Measurements from ENCODE around the gene SEC14L5. TPM values are rescaled to one million over a fixed set of nuclear protein-coding genes. Genes with fewer than 3 reads are reported as not detected.

SEC14L5 gene
- polyA plus RNA-seq, 1 donor = 0.12 TPM

DNA sequence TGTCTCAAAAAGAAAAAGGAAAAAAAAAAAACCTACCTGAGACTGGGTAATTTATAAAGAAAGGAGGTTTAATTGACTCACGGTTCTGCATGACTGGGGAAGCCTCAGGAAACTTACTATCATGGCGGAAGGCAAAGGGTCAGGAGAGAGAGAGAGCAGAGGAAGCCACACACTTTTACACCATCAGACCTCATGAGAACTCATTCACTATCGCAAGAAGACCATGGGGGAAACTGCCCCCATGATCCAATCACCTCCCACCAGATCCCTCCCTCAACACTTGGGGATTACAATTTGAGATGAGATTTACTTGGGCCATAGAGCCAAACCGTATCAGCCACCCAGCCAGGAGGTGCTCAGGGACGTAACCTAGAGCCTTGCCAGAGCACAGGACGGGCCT lies 54.8 kb downstream of the SEC14L5 start:
- DNase-seq = no peak

DNA sequence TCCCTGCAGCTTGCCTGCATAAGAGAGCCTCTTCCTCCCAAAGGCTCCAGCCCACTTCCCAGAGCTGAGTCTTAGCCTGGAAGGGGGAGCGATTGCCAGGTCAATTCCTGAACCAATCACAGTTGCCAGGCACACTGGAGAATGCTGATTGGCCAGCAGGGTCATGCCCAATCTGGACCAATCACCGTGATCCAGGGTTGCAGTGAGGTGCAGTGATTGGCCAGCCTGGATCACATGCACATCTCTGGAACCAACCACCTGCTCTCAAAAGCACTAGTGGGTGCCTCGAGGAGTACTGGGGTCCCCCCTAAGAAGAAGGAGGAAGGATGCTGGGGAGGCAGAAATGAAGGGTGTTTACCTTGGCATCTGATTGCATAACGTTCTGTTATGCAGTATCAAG lies 57.2 kb downstream of the SEC14L5 start:
- DNase-seq = no peak

DNA sequence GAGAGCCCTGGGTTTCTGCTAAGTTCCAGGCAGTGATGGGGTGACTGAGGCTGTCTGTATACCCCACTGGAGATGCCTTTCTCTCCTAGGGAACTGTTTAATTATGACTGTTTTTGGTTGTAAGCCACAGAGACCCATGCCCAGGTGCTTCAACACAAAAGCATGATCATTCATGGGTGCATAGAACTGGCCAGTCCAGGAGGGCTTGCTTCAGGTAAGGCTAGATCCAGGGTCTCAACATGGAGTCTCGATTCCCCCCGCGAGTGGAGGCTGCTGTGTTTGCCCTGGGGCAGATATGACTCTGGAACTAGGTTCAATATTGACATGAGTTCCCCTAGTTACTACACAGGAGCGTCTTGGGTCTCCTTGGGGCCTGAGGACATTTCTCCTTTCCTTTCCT lies 57.8 kb downstream of the SEC14L5 start:
- no peak for DNase-seq

DNA sequence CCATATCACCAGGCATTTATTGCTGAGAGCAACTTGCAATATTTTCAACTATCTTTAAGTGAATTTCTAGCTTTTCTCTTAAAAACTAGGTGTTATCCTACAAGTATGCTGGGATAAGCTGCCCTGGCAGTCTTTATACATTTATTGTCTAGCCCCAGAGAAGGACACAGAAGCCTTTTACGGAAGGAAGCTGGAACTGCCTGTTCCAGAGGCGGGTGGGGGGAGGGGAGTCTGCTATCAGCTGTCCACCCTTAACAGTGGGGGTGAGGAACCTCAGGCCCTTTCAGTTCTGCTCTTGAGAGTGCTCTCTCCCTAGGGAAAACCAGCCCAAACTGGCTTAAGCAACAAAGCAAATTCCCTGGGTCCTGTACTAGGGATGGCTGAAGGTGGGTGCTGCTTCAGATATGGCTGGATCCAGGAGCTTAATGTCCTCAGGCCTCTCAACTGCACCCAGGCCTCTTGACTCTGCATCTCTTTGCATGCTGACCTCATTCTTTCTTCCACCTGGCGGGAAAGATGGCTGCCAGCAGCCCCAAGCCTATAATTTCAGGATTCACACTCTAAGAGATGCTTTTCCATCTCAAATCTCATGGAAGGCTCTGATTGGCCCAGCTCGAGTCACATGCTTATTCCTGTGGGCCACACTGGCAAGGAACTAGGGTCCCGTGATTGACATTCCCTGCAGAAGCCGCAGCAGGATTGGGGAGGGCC lies 59.0 kb downstream of the SEC14L5 start:
- no peak for DNase-seq

DNA sequence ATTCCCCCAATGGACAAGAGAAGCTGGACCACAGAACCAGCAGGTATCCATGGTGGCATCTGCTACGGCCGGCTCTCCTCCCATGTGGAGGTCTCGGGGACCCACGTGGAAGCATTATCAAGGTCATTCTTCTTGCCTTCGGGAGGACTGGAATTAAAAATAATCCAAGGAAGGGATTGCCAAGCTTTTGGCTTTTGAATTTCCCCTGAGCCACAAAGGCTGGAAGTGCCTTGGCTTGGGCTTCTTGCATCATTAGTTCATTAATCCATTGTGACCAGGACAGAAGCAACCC lies 59.5 kb downstream of the SEC14L5 start:
- DNase-seq = no peak

DNA sequence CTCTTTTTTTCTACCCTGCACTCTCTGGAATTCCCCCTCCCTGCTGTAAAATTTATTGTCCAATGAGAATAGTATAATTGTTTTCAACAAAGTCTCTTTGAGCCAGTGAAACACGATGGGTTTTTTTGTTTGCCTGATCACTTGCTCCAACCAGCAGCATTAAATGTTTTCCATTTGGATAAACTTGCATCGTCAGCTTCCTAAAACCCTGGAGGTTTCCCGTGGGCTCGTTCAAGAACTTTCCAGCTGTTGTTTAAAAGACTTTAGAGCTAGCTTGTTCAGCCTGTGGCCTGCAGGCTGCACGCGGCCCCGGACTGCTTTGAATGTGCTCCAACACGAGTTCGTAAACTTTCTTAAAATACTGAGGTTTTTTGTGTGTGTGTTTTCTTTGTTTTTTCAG lies 60.7 kb downstream of the SEC14L5 start:
- peak; percentile 22 for DNase-seq

DNA sequence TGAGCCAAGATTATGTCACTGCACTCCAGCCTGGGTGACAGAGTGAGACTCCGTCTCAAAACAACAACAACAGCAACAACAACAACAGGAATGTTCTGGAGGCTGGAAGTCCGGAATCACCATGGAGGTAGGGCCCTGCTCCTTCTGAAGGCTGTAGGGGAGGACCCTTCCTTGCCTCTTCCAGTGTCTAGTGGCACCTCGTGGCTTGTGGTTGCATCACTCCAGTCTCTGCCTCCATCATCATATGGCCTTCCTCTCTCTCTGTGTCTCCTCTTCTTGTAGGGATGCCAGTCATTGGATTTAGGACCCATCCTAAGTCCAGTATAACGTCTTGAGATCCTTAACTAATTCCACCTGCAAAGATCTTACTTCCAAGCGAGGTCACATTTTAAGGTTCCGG lies 61.6 kb downstream of the SEC14L5 start:
- DNase-seq = no peak

DNA sequence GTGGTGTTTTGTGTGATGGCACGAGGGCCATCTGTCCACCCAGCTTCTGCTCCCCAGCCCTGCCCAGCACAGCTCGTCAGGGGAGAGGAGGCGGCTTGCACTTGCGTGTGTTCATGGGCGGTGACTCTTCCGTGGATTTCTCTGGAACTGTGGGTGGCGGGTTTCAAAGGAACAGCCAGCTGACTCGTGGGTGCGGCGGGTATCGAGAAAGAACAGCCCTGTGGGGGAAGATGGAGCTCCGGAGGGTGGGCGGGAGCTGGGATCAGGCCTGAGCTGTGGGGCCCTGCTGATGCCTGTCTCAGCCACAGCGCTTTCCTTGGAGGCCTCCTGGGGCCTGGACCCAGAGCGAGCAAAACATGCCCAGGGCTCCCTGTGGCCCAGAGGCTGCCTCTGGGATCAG lies 62.4 kb downstream of the SEC14L5 start:
- DNase-seq = no peak

DNA sequence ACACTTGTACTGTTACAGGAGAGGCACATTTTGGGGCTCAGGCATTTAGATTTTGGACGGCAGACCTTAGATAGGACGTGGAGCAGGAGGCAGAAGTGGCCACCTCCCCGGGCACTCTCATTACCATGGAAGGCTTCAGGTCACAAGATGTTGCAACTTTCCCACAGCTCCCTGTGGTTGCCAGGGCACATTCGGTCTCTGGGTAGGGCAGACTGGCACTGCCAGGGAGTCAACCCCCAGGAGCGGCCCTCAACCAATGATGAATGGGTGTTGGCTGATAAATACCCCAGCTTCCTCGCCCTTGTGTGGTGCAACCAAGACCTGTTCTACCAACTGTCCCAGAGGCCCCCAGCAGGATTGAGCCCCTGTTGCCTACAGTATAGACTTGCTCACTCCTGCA lies 64.4 kb downstream of the SEC14L5 start:
- DNase-seq = no peak

DNA sequence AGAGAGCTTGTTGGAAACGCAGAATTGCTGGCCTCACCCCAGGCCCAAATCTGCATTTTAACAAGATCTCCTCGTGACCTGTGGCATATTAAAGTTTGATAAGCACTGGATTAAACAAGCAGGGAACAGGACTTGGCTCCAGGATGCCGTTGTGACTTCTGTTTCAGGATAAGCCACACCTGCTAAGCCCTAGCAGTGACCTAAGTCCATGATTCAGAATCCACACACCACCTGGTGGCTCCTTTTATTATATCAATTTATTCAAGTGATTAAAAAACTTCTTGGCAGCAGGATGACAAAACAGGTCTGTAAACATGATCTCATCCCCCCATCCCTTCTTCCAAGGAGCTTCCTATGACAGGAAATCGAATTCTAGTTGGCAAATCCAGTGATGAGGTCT lies 66.5 kb downstream of the SEC14L5 start:
- DNase-seq = no peak

DNA sequence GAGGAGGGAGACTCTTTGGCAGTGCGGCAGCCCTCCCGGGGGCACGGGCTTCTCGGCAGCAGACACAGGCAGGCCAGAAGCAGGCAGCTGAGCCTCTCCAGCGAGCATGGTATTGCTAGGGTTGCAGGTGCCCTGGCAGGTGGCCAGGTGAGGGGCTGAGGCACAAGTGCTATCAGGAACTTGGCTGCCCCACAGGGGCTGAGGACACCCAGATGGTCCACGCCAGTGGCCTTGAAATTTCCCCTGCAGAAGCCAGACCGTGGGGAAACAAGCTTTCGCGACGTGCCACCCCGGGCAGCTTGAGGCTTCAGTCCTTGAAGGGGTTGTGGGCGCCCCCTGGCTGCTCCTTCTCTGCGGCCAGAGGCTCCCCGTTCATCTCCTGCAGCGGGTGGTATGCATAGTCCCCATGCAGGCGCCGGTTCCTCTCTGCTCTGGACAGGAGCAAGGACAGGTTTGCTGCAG lies 67.1 kb downstream of the SEC14L5 start:
- no peak for DNase-seq

DNA sequence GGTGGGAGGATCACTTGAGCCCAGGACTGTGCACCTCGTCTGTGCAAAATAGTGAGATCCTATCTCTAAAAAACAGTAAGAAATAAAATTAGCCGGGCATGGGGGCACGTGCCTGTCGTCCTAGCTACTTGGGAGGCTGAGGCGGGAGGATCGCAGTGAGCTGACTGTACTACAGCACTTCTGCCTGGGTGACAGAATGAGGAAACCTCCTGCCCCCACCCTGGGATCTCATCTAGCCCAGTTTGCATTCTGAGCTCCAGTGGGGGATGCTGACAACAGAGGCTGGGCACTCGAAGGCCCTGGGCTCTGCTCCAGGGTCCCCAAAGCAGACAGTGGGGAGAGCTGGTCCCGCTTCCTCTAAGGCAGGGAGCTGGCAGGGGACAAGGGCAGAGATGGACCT lies 68.5 kb downstream of the SEC14L5 start:
- DNase-seq = no peak

DNA sequence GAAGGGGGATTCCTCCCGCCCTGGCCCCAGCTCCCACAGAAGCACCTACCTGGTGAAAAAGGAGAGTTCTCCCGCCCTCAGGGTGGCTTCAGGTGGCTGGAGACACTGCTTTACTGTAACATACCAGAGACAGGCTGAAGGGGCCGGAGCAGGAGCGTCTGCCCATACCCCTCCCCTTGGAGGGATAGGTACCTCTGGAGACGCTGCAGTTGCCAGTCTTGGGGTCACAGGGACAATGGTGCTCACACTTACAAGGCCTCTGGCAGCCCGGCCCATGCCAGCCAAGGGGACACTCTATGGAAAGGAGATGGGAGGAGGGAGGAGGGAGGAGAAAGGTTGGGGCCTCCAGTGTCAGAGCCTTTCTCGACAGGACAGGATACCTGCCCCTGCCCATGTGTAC lies 69.0 kb downstream of the SEC14L5 start:
- DNase-seq = no peak

DNA sequence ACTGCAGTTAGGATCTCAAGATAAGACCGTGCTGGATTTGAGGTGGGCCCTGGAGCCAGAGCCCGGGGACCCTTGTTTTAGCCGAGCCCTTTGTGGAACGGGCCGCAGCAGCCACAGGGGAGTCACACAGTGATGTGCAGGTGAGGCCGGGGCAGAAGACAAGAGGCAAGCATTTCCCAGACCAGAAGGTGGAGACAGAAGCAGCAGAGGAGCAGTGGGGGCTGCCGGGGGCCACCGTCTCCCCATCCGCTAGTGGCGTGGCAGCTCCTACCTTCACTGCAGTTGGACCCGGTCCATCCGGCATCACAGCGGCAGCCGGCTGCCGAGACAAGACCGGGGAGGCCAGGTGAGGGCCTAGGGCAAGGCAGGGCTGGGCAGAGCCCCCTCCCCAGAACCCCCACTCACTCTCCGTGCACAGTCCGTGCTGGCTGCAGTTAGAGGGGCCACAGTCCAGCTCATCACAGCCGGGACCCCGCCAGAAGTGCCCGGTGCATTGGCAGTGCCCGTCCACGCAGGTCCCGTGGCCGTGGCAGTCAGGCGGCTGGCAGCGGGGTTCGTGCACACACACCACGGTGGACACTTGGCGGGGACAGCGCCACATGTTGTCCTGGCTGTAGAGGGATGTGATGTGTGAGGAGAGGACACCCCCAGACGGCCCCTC lies 69.6 kb downstream of the SEC14L5 start:
- DNase-seq = no peak

DNA sequence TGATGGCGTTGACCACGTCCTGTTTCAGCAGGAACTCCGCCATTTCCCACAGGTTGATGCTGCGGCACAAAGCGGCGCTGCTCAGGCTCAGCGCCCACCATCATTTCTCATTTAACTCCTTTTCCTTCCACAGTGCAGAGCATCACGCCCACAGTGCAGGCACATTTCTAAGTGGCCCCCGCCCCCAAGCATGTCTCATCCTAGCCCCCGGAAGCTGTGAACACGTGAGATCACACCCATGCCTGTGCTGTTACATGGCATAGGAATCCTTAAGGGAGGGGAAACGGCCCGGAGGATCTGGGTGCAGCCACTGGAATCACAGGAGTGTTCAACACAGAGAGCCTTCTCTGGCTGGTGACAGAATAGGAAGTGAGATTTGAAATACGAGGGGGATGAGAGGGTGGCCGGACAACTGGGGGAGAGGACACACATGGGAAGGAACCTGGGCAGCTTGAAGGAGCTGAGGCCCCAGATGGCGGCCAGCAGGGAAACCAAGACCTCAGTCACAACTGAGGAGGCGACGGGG lies 70.9 kb downstream of the SEC14L5 start:
- DNase-seq = no peak

DNA sequence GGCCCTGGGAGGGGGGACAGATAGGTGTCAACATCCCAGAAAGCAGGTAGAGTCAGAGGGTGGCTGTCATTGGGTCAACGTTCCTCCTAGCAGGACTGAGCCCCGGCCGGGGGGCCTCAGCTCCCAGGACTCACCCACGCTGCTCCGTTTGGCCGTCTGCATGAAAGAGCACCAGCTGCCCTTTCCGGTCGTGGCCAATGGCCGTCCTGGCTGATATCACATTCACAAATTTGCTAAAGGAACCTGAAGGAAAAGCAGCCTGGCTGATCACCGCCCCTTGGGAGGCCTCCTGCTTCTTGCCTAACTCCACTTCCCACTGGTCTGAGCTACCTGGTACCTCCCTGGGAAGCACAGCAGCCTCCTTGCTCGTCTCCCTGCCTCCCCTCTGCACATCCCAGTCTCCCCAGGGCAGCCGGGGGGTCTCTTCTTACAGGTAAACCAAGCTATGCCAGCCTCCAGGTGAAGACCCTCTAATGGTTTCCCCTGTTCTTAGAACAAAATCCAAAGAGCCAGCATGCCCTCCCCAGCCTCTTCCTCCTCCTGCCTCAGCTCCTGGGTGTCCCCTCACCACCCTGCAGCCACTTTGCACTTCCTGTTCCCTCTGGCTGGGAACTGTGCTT lies 72.2 kb downstream of the SEC14L5 start:
- no peak for DNase-seq

DNA sequence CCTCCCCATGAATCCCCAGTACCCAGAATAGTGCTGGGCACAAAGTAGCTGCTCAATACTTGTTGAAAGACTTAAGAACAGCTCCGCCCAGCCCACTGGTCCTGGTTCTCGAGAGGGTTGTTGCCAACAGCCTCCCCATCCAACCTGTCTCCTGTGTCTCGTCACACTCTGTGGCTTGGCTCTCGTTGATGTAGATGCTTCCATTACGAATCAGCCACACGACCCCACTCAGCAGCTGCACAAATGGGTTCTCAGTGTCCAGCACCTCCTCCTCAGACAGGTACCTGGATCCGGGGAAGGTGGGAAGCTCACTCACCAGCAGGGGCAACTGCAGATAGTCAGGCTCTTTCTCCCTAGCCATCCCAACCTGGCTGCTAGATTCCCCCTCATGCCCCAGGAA lies 73.5 kb downstream of the SEC14L5 start:
- DNase-seq = no peak

DNA sequence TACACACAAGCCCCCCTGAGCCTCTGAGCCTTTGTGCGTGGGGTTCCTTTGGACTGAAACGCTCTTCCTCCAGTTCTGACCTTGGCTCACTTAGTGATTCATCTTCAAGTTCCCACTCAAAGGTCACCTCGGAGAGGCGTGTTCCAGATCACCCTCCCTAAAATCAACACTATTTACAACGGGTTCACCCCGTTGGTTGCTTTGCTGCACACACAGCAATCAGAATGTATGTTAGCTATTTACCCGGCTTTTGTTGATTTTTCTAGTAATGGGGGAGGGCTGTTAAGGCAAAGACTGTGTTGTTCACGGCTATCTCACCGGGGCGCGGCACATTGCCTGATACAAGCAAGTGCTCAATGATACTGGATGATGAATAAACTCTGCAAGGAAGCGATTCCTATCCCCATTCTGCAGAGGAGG lies 74.6 kb downstream of the SEC14L5 start:
- DNase-seq = no peak

DNA sequence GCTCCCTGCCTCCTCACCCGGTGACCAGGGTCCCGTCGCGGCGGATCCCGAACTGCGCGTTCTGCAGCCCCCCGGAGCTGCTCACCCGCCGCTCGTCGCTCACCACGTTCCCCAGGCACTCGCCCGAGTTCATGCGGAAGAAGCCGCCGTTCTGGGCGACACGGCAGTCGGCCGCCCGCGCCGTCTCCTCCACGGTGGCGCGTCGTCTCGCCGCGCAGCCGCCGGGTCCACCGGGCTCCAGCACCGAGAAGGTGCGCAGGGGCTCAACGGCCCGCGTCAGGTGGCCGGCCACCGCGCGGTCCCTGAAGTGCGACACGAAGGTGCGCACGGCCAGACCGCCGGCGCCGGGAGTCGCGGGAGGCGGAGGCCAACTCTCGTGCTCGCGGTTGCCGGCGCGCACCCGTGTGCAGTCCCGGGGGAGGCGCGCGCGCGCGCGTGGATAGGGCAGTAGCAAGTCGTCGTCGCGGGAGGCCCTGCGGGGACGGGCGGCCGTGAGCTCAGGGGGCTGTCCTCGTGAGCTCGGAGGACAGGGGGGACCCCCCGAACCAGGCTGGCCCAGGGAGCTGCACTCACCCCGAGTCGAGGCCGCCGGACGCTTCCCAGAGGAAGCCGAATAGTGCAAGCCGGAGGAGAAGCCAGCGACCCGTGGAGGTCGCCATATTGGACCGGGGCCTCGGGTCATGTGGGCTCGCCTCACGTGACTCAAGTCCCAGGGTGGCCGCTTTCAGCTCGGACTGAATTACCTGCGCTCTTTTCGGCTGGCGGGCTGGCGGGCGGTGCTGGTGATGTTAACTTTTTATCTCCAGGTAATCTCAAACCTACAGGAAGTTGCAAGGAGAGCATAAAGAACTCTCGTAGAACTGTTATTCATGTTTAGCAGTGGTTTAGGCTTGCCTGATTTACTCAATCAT lies 75.4 kb downstream of the SEC14L5 start, which contains the start of gene NAGPA:
Gene NAGPA (minus strand): TSS at position 680 of the 911 bp plus-strand sequence. CDS start 21 bp downstream, at position 659.
- peak; percentile 83 for DNase-seq

DNA sequence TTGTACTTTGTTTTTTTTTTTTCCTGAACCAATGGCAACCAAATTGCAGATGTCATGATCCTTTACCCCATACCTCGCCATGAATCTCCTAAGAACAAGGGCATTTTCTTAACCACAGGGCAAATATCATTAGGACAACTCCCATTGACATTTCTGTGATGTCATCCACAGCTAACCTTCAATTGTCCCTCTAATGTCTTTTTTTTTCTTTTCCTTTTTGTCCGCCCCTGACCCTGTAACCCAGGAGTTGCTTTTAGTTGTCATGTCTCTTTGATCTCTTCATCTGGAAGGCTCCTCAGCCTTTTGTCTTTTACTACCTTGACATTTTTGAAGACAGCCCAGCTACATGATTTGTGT lies 76.0 kb downstream of the SEC14L5 start:
- no peak for DNase-seq

DNA sequence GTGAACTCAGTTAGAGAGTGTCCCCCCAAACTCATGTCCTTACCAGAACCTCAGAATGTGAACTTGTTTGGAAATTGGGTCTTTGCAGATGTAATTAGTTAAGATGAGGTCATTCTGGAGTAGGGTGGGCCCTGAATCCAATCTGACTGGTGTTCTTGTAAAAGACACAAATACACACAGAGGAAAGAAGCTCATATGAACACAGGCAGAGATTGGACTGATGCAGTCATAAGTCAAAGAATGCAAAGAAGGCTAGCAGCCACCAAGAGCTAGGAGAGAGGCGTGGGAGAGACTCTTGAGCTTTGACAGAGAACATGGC lies 77.7 kb downstream of the SEC14L5 start:
- no peak for DNase-seq

Data from left kidney (tissue), 2 donors.